Activated T-helper 2 cell treated with anti-CD3 and anti-CD28 coated beads, Interferon-gamma antibody, Interleukin-2, Interleukin-4, amounts not matched to agents 10 μg/mL and 5 μg/mL and 100 μg/mL, durations not matched to agents 14 hours and 24 hours and 36 hours (primary cell): ENCODE results near the gene CTSL. TPM values are rescaled to one million over a fixed set of nuclear protein-coding genes. Genes with fewer than 3 reads are reported as not detected.

Experiments used
- total RNA-seq: library from RNA; stranded (reverse); gene quantifications from 2 replicates; pipeline ENCODE4 v1.2.3, GENCODE V29; 2022

The CTSL gene
- total RNA-seq, 1 donor from 2014 or later = 14.1 TPM

Other genes starting within 250 kb of the CTSL start
- gene DAPK1, start 228.3 kb upstream of the CTSL start, total RNA-seq = 38.6 and 39.1 TPM in 2 replicates
- not detected in 2 replicates for gene SPATA31E1, start 156.8 kb downstream of the CTSL start, total RNA-seq
- gene SPATA31C1, start 191.8 kb downstream of the CTSL start, total RNA-seq = not detected in 2 replicates
- 0.92 and 1.1 TPM in 2 replicates for gene CDK20, start 248.4 kb downstream of the CTSL start, total RNA-seq